Fibroblast of skin of left biceps (primary cell): ENCODE results near the gene MAST4.

Experiments
- DNase-seq, 2 experiments: peaks; one replicate each; pipeline ENCODE4 v3.0.0-alpha.2; 2013; ENCODE audit warnings: low read depth in 2 of 2

The MAST4 gene

GRCh38 chr5:67081261-67081660, 485.1 kb downstream of the MAST4 start:
- DNase-seq: no peak

- DNase-seq: no peak
These were observed 486.7 kb downstream of the MAST4 start for GRCh38 chr5:67082941-67083340.

GRCh38 chr5:67085616-67086015, 489.4 kb downstream of the MAST4 start:
- DNase-seq: no peak

- no peak for DNase-seq
These were observed 493.1 kb downstream of the MAST4 start for GRCh38 chr5:67089200-67089725.

- no peak for DNase-seq
These were observed 493.8 kb downstream of the MAST4 start for GRCh38 chr5:67090040-67090439.

GRCh38 chr5:67090593-67090992, 494.4 kb downstream of the MAST4 start:
- DNase-seq: no peak

- no peak for DNase-seq
These were observed 496.3 kb downstream of the MAST4 start for GRCh38 chr5:67092535-67092934.

- no peak for DNase-seq
These were observed 497.1 kb downstream of the MAST4 start for GRCh38 chr5:67093279-67093678.

GRCh38 chr5:67094476-67095300, 498.5 kb downstream of the MAST4 start:
- peak in 1 of 2 experiments; percentile 6 for DNase-seq

- DNase-seq: no peak
These were observed 499.4 kb downstream of the MAST4 start for GRCh38 chr5:67095346-67096171.

GRCh38 chr5:67098656-67099055, 502.5 kb downstream of the MAST4 start:
- no peak for DNase-seq

GRCh38 chr5:67100301-67100700, 504.1 kb downstream of the MAST4 start:
- no peak for DNase-seq

- no peak for DNase-seq
These were observed 506.5 kb downstream of the MAST4 start for GRCh38 chr5:67102708-67103107.

GRCh38 chr5:67104859-67105258, 508.7 kb downstream of the MAST4 start:
- no peak for DNase-seq

- DNase-seq: no peak
These were observed 509.1 kb downstream of the MAST4 start for GRCh38 chr5:67105270-67105669.

GRCh38 chr5:67106626-67107342, 510.6 kb downstream of the MAST4 start:
- no peak for DNase-seq

- DNase-seq: no peak
These were observed 515.6 kb downstream of the MAST4 start for GRCh38 chr5:67111779-67112178.

GRCh38 chr5:67115246-67115645, 519.1 kb downstream of the MAST4 start:
- no peak for DNase-seq

GRCh38 chr5:67115817-67116216, 519.6 kb downstream of the MAST4 start:
- no peak for DNase-seq

GRCh38 chr5:67118050-67118620, 521.9 kb downstream of the MAST4 start:
- DNase-seq: no peak

GRCh38 chr5:67119010-67119409, 522.8 kb downstream of the MAST4 start:
- no peak for DNase-seq

GRCh38 chr5:67120032-67120431, 523.8 kb downstream of the MAST4 start:
- DNase-seq: no peak
